BJ (cell line): ENCODE results near the gene IQCN. TPM values are rescaled to one million over a fixed set of nuclear protein-coding genes. Genes with fewer than 3 reads are reported as not detected.

Source experiments
- CTCF ChIA-PET: fragments of 350-600 bp; formaldehyde crosslinking; extraction: SDS; loops from one replicate; lab custom pipeline; 2021; ENCODE audit warnings: antibody characterized with exemption, inconsistent platforms; lab: Yijun Ruan, JAX
- POLR2A ChIA-PET: fragments of 300-600 bp; sonication (Branson Sonifier 250); formaldehyde crosslinking; extraction: SDS; loops from one replicate; lab custom pipeline; 2021; ENCODE audit warnings: antibody characterized with exemption; lab: Charles Lee
- DNase-seq: peaks from one replicate; pipeline ENCODE4 v3.0.0-alpha.2; 2011; ENCODE audit warnings: low read depth
- H3K27me3 ChIP-seq: 2 replicates; pipeline ENCODE4 v1.6.0; 2011; ENCODE audit warnings: low read length; ENCODE audit not compliant: control insufficient read depth, insufficient read depth
- H3K36me3 ChIP-seq: 2 replicates; pipeline ENCODE4 v1.5.1; 2011; ENCODE audit warnings: low read length; ENCODE audit not compliant: control insufficient read depth, insufficient read depth
- H3K4me3 ChIP-seq: 2 replicates; pipeline ENCODE4 v1.5.1; 2011; ENCODE audit warnings: low read depth, mild to moderate bottlenecking, control low read depth, low read length
- CTCF ChIP-seq: IDR thresholded peaks from 2 replicates; pipeline ENCODE4 v1.5.1; 2011; ENCODE audit warnings: low read depth, mild to moderate bottlenecking, control low read depth, inconsistent platforms, low read length, moderate library complexity; ENCODE audit not compliant: insufficient read depth
- polyA plus RNA-seq: library from polyadenylated mRNA; depleted of rRNA; stranded (reverse); fragments of >200 nt; gene quantifications from 2 replicates; pipeline ENCODE4 v1.2.3, GENCODE V29; 2011

Gene IQCN
- polyA plus RNA-seq, 1 experiment, result 1.5 TPM

- no peak overlapping the region for H3K4me3 ChIP-seq
- CTCF ChIA-PET, result interaction anchor here (0.6 to 1.7 kb wide), 3 partner anchors 19 to 999 kb away, joined by 3 to 7 read pairs (median 3); no protein-coding TSS in a partner anchor
- H3K36me3 ChIP-seq, result no peaks in the 10 kb centered on the region
- DNase-seq, result no peak
- TF ChIP-seq CTCF, result no peak
- POLR2A ChIA-PET, result no interaction called here
- H3K27me3 ChIP-seq, result peaks cover 6% of the 10 kb centered on the region
Measured at GRCh38 chr19:18233224-18233825, 40.9 kb downstream of the IQCN start.

- Histone ChIP-seq H3K36me3 (no peaks in the 10 kb centered on the region), H3K27me3 (peaks cover 6% of the 10 kb centered on the region), H3K4me3 (no peak overlapping the region)
- ChIA-PET CTCF (interaction anchor here (1.4 to 1.7 kb wide), 2 partner anchors 19 to 25 kb away, joined by 3 to 7 read pairs; no protein-coding TSS in a partner anchor), POLR2A (no interaction called here)
- TF ChIP-seq CTCF, result 0 out of 2 replicates have a peak, but pooled peaks have one; percentile 11
- no peak for DNase-seq
Measured at GRCh38 chr19:18232540-18233223, 41.6 kb downstream of the IQCN start.

- peaks cover 6% of the 10 kb centered on the region for H3K27me3 ChIP-seq
- POLR2A ChIA-PET, result no interaction called here
- CTCF ChIA-PET, result interaction anchor here (1.4 kb wide), 1 partner anchor 47 kb away, joined by 3 read pairs; no protein-coding TSS in a partner anchor
- DNase-seq, result no peak
- no peak overlapping the region for H3K4me3 ChIP-seq
- no peaks in the 10 kb centered on the region for H3K36me3 ChIP-seq
- TF ChIP-seq CTCF, result no peak
Measured at GRCh38 chr19:18231775-18232174, 42.5 kb downstream of the IQCN start.

GRCh38 chr19:18230941-18231734, 43.1 kb downstream of the IQCN start:
- peaks cover 8% of the 10 kb centered on the region for H3K27me3 ChIP-seq
- ChIA-PET CTCF (interaction anchor here (1.3 to 1.4 kb wide), 2 partner anchors 21 to 47 kb away, joined by 3 to 12 read pairs; no protein-coding TSS in a partner anchor), POLR2A (no interaction called here)
- H3K4me3 ChIP-seq, result no peak overlapping the region
- no peaks in the 10 kb centered on the region for H3K36me3 ChIP-seq
- DNase-seq, result no peak
- TF ChIP-seq CTCF, result no peak
